HG03457 (cell line): ENCODE data around the gene VAV3.

ENCODE experiments used
- ATAC-seq: cut with Tn5 transposase; IDR thresholded peaks from one replicate; pipeline ENCODE4 v1.9.1; 2021; ENCODE audit warnings: moderate number of reproducible peaks; ENCODE audit not compliant: unreplicated experiment

The VAV3 gene

DNA sequence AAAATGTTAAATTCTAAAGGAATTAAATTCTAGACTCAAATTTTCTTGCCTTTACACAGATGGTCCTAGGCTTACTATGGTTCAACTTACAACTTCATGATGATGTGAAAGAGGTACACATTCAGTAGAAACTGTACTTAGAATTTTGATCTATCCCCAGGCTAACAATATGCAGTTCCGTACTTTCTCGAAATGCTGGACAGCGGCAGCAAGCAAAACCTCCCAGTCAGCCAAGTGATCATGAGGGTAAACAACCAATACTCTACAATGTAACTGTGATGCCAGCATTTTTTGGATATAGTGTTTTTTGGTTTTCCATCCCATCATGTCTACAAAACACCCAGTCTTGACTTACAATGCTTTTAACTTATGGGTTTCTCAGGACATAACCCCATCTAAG is 25.7 kb downstream of the VAV3 start:
- no peak for ATAC-seq

GRCh38 chr1:107936498-107937481 is 28.2 kb downstream of the VAV3 start:
- ATAC-seq, result no peak

GRCh38 chr1:107935396-107936064 is 29.4 kb downstream of the VAV3 start:
- peak; percentile 93 for ATAC-seq

- ATAC-seq, result no peak
These were observed 30.4 kb downstream of the VAV3 start for GRCh38 chr1:107934578-107934977.

DNA sequence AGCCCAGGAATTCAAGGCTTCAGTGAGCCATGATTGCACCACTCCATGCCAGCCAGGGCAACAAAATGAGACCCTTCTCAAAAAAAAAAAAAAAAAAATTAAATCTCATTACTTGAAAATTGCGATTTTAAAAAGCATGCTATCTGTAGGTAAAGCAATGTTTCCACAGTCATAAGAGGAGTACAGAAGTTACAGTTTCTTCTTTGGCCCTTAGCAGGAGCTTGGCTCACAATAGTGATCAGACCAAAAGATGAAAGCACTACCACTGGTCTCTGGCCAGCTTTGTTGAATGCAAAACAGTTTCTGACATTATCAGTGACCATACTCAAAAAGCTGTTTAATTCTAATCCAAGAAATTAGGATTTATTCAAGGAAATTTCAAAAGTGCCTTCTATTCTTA is 31.2 kb downstream of the VAV3 start:
- ATAC-seq, result no peak

DNA sequence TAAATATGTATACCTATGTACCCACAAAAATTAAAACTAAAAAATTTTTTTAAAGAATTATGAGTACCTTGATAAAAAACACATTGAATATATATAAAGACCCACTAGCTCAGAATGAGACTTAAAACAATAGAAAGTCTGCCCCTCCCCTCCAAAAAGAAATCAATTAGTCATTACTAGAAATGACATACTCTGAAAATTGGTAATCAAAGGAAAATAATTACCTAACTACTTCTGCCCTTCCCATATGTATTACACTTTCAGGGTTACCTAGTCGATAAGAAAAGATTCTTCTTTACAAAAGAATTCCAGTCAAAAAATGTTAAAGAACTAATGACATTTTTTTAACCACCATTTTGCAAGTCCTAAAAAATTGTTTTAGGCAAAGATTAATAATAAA is 34.7 kb downstream of the VAV3 start:
- ATAC-seq, result no peak

DNA sequence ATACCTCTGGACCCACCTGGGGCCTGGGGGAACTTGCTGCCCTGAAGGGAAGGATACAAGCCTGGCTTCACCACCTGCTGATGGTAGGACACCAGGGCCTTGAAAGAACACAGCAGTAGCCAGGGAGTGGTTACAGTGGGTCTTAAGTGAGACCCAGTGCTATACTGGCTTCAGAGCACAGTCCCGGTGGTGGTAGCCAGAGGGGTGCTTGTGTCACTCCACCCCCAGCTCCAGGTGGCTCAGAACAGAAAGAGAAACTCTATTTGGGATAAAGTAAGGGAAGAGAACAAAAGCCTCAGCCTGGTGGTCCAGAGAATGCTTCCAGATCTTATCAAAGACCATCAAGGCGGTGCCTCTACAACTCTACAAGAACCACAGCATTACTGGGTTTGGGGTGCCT is 37.2 kb downstream of the VAV3 start:
- ATAC-seq, result no peak

DNA sequence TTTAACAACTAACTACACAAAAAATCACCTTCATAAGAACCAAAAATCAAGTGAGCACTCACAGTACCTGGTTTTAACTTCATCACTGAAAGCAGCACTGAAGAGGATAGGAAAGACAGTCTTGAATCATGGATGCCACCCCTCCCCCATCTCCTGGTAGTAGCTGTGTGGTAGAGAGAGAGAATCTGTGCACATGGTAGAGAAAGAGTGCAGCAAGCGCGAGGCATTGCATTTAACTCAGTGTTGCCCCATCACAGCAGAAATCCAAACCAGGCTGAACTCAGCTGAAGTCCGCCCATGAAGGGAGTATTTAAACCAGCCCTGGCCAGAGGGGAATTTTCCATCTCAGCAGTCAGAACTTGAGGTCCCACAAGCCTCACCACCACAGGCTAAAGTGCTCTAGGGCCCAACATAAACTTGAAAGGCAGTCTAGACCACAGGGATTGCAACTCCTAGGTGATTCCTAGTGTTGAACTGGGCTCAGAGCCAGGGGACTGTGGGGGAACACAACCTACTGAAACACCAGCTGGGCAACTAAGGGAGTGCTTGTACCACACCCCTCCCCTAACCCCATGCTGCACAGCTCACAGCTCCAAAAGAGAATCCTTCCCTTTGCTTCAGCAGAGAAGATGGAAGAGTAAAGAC is 38.4 kb downstream of the VAV3 start:
- no peak for ATAC-seq

GRCh38 chr1:107925565-107925964 is 39.4 kb downstream of the VAV3 start:
- ATAC-seq, result no peak

DNA sequence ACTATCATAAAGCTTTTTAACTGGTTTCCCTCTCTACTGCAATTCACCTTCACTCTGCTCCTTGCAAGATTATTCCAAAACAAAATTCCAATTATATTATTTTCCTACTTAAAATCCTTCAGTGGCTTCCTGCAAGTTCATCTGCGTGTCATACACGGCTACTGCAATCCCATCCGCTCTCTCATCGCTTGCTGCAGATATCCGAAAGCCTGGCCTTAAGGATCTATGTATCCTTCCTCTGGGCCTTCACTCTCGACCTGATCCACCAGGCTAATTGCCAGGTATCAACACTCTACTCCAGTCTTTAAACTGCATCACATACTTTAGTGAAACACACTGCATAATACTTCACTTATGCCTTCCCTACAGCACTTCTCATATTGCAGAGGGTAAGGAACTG is 44.0 kb downstream of the VAV3 start:
- ATAC-seq, result no peak

DNA sequence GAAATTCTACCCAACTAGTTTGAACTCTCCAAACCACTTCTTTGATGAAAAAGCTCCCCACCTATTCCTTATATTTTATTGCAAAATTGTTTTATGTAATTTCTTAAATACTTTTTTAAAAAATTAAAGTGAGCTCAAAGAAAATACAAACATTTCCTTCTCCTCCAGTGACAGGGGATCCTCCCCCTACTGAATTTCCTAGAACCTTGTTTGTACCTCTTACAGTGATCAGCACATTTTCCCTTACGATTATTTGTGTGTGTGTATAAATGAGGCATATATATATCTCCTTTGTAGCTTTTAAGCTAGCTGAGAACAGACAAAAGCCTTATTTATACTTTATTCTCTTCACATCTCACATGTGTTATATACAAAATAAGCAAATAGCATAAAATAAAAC is 44.4 kb downstream of the VAV3 start:
- no peak for ATAC-seq

GRCh38 chr1:107919953-107920352 is 45.0 kb downstream of the VAV3 start:
- ATAC-seq, result no peak

- ATAC-seq, result no peak
These were observed 50.7 kb downstream of the VAV3 start for GRCh38 chr1:107914119-107914765.

DNA sequence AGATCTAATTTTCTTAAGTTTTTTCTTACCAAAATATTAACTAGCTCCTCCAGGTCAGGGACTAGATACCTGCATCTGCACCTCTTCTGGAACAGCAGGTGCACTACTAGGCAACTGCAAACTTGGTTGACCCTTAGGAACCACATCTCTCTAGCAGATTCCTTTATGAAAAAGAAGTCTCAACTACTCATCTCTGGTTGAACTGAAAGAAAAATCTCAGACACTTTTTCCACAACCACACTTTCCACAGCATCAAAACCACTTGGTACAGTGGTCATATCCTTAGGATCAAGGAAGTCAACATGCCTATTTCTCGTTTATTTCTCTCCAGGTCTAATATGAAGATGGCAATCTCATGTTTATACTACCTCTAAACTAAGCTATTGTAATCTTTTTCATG is 52.3 kb downstream of the VAV3 start:
- ATAC-seq, result no peak

DNA sequence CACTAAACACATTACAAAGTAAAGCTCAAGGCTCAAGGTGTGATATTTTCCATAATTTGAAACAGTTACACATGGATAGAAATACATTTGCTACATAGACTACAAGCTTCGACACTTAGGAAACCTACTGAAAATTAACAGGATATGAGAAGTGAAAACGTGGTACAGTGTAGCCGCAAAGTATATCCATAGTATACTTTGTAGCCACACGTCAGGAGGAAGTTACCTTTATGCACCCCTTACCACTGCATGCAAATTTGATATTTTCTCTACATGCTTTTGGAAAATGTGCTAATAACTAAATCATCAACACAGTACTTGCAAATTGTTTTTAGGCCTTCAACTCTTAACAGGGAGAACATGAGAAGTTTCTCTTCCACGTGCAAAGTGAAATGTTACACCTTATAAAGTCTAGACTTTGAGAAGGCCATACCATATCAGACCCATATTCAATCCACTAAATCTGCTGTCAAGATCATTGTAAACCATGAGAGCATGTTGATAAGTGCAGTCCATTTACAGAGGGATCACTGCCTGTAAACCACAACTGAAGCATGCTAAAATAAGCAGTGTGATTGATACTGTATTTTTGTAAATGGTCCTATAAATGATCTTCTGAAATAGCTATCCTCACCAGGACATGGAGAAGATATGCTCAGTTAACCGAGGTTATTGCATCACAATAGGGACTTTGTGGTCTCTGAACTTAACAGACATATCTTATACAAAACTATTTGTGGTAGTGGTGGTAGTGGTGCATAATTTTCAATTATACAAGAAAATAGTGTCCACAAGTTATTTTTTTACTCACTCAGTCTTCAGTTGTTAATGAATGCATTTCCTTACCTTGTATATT is 64.7 kb downstream of the VAV3 start:
- ATAC-seq, result no peak

DNA sequence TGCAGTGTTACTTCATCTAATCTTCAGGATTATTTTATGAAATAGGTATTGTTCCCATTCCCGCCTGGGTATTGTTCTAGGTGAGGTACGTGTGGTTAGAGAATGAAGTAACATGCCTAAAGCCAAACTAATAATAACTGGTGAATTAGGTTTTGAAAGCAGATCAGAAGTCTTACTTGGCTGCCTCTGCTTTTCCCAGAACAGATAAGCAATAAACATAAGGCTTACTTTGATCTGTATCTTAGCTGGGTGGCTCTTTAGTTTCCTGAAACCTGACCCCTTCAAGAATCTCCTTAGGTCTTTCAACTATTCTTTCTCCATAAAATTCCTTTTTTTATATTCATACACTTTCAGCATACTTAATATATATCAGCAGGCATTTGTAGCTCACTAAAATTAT is 65.3 kb downstream of the VAV3 start:
- ATAC-seq, result no peak

- ATAC-seq, result no peak
These were observed 67.3 kb downstream of the VAV3 start for GRCh38 chr1:107897438-107898345.

DNA sequence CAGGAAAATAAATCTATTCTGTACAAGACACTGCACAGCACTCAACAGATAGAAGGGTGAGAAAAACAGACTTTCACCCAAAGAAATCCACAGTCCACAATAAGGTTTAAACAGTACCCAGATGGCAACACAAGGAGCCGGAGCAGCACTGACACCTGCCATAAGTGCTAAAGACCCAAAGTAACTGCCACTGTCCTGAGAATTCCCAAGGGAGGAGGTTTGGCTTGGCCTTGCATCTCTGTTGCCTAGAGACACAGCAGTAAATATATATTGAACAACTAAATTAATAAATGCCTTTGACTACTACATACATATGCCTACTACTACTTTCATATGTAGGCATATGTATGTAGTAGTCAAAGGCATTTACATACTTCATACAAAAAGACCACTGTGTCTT is 68.0 kb downstream of the VAV3 start:
- ATAC-seq, result no peak

GRCh38 chr1:107896401-107896800 is 68.6 kb downstream of the VAV3 start:
- no peak for ATAC-seq
